ENCODE results near the gene HMX1. TPM values are rescaled to one million over a fixed set of nuclear protein-coding genes. Genes with fewer than 3 reads are reported as not detected.

HMX1 gene
- total and polyA plus RNA-seq, 2 experiments from 2014 or later, result not detected

DNA sequence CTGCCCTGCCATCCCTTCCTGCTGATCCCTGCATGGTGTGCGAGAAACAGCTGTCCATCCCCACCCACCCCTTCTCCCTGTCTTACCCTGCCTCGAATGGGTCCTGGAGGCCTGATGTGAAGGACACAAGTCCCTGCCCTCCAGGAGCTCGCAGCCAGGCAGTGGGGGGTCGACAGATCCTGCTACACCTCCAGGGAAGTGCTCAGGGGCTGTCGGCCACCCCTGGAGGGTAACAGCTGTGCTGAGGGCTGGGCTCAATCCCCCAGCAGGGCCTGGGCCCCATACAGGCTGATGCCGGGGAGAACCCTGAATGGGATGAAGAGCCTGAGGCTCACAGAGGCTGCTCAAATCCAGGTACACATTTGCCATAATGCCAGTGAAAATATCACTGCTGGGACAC, 17.6 kb downstream of the HMX1 start:
- H3K4me3 ChIP-seq, result no peak overlapping the region
- H3K27me3 ChIP-seq, result peaks cover 76% of the 10 kb centered on the region
- peaks cover 4% of the 10 kb centered on the region for H3K4me1 ChIP-seq (ENCODE audit: insufficient read depth)
- H4K20me1 ChIP-seq (ENCODE audit: insufficient read depth, poor library complexity, severe bottlenecking), result no peaks in the 10 kb centered on the region
- no peaks in the 10 kb centered on the region for H3K9me3 ChIP-seq (ENCODE audit: low read depth)
- no peak overlapping the region for H3K4me2 ChIP-seq
- no peak overlapping the region for H2AFZ ChIP-seq
- no peaks in the 10 kb centered on the region for H3K79me2 ChIP-seq
- WGBS (ENCODE audit: low lambda C conversion rate, missing lambda C conversion rate), result 48% methylated on average over 6 of the region's 6 CpGs
- no peak overlapping the region for H3K27ac ChIP-seq
- no peaks in the 10 kb centered on the region for H3K36me3 ChIP-seq (replicated peaks; ENCODE audit: insufficient read depth, low read depth)
- H3K9me2 ChIP-seq (replicated peaks; ENCODE audit: insufficient read depth), result no peaks in the 10 kb centered on the region
- DNase-seq (ENCODE audit: low spot score), result no peak
- TF ChIP-seq EZH2phosphoT487 (IDR thresholded peaks at IDR 0.05; ENCODE audit: low read depth, severe bottlenecking, unreplicated experiment), result no peak
- no peak for TF ChIP-seq EZH2 (IDR thresholded peaks at IDR 0.05; ENCODE audit: borderline replicate concordance)
- TF ChIP-seq, protein P1, sequence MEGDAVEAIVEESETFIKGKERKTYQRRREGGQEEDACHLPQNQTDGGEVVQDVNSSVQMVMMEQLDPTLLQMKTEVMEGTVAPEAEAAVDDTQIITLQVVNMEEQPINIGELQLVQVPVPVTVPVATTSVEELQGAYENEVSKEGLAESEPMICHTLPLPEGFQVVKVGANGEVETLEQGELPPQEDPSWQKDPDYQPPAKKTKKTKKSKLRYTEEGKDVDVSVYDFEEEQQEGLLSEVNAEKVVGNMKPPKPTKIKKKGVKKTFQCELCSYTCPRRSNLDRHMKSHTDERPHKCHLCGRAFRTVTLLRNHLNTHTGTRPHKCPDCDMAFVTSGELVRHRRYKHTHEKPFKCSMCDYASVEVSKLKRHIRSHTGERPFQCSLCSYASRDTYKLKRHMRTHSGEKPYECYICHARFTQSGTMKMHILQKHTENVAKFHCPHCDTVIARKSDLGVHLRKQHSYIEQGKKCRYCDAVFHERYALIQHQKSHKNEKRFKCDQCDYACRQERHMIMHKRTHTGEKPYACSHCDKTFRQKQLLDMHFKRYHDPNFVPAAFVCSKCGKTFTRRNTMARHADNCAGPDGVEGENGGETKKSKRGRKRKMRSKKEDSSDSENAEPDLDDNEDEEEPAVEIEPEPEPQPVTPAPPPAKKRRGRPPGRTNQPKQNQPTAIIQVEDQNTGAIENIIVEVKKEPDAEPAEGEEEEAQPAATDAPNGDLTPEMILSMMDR (IDR thresholded peaks at IDR 0.05; ENCODE audit: poor library complexity), result no peak

DNA sequence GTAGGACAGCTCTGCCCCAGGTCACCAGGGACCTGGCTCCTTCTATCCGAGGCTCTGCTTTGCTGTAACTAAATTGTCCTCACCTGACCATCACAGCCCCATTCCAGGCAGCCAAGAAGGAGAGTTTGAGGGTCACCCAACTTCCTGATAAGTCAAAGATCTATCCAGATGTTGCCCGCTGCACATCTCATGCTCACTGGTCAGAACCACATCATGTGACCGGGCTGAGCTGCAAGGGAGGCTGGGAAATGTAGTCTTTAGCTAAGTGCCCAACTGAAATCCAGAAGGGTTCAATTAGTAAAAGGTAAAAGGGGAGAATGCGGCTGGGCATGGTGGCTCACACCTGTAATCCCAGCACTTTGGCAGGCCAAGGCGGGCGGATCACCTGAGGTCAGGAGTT, 18.4 kb downstream of the HMX1 start:
- Histone ChIP-seq H3K4me2 (no peak overlapping the region), H3K27me3 (peaks cover 76% of the 10 kb centered on the region), H3K27ac (no peak overlapping the region), H3K4me3 (no peak overlapping the region), H3K36me3 (replicated peaks; ENCODE audit: insufficient read depth, low read depth) (no peaks in the 10 kb centered on the region), H3K79me2 (no peaks in the 10 kb centered on the region), H3K9me2 (replicated peaks; ENCODE audit: insufficient read depth) (no peaks in the 10 kb centered on the region), H2AFZ (no peak overlapping the region), H3K4me1 (ENCODE audit: insufficient read depth) (peaks cover 4% of the 10 kb centered on the region), H4K20me1 (ENCODE audit: insufficient read depth, poor library complexity, severe bottlenecking) (no peaks in the 10 kb centered on the region), H3K9me3 (ENCODE audit: low read depth) (no peaks in the 10 kb centered on the region)
- 86% methylated on average over 6 of the region's 6 CpGs for WGBS (ENCODE audit: low lambda C conversion rate, missing lambda C conversion rate)
- no peak for DNase-seq (ENCODE audit: low spot score)
- no peak for TF ChIP-seq EZH2phosphoT487 (IDR thresholded peaks at IDR 0.05; ENCODE audit: low read depth, severe bottlenecking, unreplicated experiment)
- TF ChIP-seq, protein P1 (IDR thresholded peaks at IDR 0.05; ENCODE audit: poor library complexity), result no peak

DNA sequence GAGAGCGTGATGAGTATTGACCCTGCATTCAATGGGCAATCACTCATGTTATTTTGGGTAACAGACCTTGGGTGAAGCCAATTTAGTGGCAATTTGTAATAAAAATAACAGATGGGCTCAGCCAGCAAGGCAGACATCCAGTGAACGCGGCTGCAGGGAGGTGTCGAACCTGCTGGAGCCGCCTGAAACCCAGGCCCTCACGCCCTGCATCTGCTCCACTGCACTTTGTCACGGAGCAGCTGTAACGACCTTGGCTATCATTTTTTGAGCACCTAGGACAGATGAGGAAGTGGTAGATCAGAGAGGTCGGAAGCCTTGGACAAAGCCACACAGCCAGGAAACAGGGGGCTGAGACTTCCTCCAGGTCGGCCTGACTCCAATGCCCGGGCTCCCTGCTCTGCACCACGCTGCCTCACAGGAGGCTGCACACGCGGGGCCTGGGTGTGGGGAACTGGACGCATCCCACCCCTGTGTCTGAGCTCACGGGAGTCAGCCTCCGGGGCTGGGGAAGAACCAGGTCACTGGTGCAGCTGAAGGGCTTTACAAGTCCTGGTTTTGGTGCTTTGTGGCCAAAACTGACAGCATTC, 19.4 kb downstream of the HMX1 start:
- Histone ChIP-seq H3K27me3 (peaks cover 75% of the 10 kb centered on the region), H3K79me2 (no peaks in the 10 kb centered on the region), H2AFZ (no peak overlapping the region), H4K20me1 (ENCODE audit: insufficient read depth, poor library complexity, severe bottlenecking) (no peaks in the 10 kb centered on the region), H3K27ac (no peak overlapping the region), H3K36me3 (replicated peaks; ENCODE audit: insufficient read depth, low read depth) (no peaks in the 10 kb centered on the region), H3K4me3 (no peak overlapping the region), H3K4me1 (ENCODE audit: insufficient read depth) (peaks cover 1% of the 10 kb centered on the region), H3K9me3 (ENCODE audit: low read depth) (no peaks in the 10 kb centered on the region), H3K9me2 (replicated peaks; ENCODE audit: insufficient read depth) (no peaks in the 10 kb centered on the region), H3K4me2 (no peak overlapping the region)
- DNase-seq (ENCODE audit: low spot score), result no peak
- WGBS (ENCODE audit: low lambda C conversion rate, missing lambda C conversion rate), result 88% methylated on average over 17 of the region's 17 CpGs
- no peak for TF ChIP-seq EZH2 (IDR thresholded peaks at IDR 0.05; ENCODE audit: borderline replicate concordance)
- TF ChIP-seq EZH2phosphoT487 (IDR thresholded peaks at IDR 0.05; ENCODE audit: low read depth, severe bottlenecking, unreplicated experiment), result no peak
- TF ChIP-seq, protein P1 (IDR thresholded peaks at IDR 0.05; ENCODE audit: poor library complexity), result no peak

Data from hepatocyte (in vitro differentiated cells).